HG02571 (cell line): ENCODE results near the gene RNF225.
A peak's percentile ranks its signal among the peaks of the same experiment; 100 is the strongest.
"Not testable (repeated sequence)": the region's sequence is repeated elsewhere in the genome, so short reads cannot be mapped to it uniquely, and the experiment has no call there.

Experiments
- ATAC-seq: cut with Tn5 transposase; IDR thresholded peaks from one replicate; pipeline ENCODE4 v1.9.1; 2021; ENCODE audit warnings: mild to moderate bottlenecking, moderate library complexity; ENCODE audit not compliant: unreplicated experiment

The RNF225 gene

DNA sequence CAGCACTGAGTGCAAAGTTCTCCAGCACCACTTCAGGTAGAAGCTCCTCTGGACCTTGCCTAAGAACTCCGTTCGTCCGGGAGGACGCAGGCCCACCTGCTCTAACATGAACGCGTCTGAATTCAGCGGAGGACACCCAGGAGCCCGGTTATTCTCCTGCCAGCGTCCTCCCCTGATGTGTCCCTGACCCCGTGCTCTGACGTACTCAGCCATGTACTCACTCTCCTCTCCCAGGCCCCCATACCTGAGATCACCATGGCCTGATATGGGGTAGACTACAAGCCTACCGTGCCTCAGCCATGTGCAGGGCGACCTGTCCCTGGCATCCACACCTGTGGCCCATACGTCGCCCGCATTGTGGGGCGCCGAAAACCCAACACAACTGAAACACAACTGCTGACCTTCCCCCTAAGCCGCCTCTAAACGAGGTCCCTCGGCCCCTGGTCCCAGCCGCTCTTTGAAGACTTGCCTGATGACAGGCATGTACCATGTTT is 12.2 kb downstream of the RNF225 start:
- no peak for ATAC-seq

DNA sequence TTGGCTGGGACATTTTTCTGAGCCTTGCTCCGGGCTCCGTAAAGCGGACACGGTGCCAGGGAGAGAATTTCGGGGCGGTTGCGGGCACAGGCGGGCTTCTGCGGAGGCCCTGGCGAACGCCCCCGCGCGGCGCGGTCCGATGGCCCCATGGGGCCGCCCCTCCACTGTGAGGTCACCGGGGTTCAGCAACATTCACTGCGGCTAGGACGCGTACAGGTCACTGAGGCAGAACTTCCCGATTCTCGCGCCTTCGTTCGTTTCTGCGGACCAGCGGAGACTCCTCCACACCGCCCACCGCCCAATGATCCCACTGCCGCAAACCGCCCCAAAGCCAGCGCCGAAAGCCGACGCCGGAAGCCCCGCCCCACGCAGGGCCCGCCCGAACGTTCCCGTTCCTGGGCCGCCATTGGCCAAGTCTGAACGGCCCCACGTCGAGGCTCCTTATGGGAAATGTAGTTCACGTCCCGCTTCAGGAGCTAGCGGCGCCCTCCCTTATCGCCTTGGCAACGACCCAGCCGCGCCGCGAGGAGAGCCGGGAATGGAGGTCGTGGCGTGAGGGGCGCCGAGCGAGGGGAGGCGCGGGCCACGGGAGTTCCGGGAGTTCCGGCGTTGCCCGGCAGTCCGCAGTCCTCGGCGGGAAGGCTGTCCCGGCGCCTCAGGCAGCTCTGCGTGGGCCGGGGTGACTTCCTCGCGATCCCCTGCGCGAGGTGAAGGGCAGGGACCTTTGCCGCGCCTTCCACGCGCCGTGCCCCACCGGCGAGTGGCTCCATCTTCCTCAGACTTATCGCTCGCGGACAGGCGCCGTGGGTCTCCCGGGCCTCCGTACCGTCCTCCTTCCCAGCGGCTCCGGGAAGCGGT is 12.9 kb downstream of the RNF225 start, which contains the start of gene ZNF584:
ZNF584 (plus strand) TSS at position 498 of the 858 bp plus-strand sequence. CDS start 499 bp downstream, outside the sequence.
- ATAC-seq: peak; percentile 83

DNA sequence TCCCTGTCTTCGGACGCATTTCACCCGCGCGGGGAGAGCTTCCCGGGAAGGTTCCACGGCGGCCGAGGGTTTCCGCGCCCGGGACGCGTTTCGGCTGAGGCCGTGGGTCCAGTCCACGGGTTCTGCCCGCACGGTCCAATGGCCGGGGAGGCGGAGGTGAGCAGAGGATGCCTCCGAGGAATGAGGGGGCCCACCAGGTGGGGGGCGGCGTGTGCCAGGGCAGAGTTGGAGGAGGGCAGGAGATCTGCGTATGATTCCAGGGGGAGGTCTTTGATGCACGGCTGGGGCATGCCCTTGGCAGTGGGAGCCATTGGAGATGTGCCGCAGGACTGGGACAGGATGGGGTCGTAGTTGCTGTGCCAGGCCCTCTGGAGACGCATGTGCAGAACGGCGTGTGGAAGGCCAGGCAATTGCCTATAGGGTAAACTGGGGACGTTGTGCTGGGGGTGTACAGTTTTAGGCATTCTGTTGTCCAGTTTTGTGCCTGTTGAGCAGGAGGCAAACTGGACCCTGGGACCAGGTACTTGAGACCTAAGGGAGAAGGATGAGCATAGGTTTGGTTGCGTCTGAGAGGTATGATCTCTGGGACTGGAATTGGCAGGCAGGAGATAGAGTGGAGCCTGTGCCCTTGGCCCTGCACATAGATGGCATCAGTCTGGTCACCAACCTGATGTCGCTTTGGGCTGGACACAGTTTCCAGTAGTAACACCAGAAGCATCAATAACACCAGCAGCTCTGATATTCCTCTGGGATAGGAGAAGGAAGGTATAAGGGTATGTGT is 13.7 kb downstream of the RNF225 start:
- peak; percentile 10 for ATAC-seq

DNA sequence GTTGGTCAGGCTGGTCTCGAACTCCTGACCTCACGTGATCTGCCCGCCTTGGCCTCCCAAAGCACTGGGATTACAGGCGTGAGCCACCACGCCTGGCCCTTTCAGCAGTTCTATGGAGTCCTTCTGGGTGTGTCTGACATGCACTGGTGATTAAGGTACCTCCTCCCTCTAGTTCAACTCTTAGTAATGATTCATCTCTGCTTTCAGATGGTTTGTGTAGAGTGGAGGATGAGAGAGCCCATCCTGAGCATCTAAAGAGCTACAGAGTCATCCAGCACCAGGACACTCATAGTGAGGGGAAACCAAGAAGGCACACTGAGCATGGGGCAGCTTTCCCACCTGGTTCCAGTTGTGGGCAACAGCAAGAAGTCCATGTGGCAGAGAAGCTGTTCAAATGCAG is 21.1 kb downstream of the RNF225 start:
- no peak for ATAC-seq

DNA sequence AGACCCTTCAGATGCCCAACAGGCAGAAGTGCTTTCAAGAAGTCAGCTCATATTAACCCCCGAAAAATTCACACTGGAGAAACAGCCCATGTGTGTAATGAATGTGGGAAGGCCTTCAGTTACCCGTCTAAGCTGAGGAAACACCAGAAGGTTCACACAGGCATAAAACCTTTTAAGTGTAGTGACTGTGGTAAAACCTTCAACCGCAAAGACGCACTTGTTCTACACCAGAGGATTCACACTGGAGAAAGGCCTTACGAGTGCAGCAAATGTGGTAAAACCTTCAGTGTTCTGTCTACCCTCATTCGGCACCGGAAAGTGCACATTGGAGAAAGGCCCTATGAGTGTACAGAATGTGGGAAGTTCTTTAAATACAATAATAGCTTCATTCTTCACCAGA is 21.6 kb downstream of the RNF225 start:
- ATAC-seq: no peak

DNA sequence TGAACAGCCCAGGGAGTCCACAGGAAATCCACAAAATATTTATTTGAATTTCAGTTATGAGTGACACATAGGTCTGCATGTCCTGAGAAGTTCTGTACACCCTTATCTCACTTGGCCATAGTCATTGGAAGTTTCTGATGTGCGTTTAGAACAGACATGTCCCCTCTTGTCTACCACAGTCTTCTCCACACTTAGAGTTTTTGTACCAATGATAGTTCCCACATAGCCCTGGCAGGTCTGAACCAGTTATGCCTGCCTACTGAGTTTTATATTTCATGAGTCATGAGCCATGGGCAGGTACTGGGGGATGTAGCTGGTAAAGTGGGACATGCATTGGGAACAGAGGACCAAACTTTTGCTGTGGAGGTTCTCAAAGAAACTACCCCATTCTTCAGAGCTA is 33.2 kb downstream of the RNF225 start:
- no peak for ATAC-seq

DNA sequence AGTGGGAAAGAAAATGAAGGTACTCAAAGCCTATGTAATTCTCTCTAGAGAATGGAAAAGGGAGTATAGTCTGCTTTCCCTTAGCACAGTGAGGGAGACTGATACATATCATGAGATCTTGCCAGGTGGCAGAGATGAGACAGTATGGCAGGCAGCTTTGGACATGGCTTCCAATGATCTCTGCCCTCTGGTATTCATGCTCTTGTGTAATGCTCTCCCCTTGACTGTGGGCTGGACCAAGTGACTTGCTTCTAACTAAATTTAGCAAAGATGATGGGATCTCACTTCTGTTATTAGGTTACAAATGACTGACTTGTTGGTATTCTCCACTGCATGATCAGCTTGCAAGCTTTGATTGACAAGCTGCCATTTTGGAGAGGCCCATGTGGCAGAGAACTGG is 34.3 kb downstream of the RNF225 start:
- ATAC-seq: no peak

DNA sequence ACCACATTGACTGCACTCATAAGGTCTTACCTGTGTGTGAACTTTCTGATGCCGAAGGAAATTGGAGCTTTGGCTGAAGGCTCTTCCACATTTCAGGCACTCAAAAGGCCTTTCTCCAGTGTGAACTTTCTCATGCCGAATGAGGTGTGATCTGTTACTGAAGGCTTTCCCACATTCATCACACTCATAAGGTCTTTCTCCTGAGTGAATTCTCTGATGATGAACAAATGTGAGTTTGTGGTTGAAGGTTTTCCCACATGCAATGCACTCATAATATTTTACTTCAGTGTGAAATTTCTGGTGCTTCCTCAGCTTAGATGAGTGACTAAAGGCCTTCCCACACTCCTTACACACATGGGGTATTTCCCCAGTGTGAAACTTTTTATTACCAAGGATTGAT is 38.8 kb downstream of the RNF225 start:
- no peak for ATAC-seq

DNA sequence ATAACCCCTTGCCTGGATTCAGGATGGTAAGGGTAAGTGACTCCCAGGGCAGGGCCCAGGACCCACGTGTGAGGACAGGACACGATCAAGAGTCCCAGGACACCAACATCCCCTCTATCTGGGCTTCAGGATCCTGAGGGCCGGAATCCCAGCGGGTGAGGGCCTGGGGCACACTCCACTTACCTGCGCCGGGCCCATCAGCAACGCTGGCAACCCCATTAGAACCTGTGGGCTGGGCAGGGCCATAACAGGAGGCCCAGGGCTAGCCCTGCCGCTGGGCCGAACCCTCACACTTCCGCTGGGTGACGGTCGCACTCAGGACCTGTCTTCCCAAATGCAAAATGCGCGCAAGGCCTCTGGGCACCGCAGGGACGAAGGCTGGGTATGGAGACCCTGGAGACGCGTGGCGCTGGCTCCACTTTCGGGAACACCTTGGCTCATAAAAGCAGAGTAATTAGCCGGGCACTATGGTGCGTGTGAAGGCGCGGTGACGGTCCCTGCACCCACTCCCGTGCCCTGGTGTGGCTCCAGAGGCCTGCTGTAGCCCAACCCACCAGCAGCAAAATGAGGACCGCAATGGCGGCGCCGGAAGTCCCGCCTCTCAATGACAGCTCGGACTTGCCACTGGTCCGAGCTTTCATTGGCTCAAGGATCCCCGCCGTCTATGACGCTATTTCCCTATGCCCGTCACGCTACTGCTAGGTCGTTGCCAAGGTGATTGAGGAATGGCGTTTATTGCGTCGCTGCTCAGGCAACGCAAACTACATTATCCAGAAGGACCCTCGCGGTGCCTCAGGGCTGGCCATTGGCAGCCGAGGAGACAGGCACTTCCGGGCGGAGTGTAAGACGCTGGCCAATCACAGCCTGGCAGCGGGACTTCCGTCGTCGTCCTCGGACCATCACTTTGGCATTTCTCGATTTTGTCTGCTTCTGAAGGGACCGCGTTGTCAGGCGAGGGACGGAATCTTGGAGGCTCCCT is 44.4 kb downstream of the RNF225 start, which contains the start of gene ZNF132:
ZNF132 (minus strand) TSS at position 578 of the 979 bp plus-strand sequence; CDS start at position 246, 332 bp downstream.
- peak; percentile 91 for ATAC-seq

DNA sequence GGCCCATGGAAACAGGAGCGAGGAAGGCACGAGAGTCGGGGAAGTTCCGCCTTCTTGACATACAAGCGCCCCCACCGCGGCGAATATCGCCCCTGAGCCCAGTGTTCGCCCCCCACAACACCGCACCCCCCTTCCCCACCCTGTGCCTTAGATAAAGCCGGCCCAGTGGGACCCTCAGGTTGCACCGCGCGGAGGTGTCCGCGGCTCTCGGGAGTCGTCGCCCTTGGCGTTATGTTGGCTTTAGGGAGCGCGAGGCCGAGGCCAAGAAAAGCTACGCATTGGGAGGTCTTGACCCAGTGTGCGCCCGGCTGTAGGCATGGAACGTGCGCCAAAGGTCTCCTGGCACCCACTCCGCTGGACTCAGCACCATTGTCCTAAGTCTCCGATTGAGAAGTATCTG is 45.1 kb downstream of the RNF225 start:
- no peak for ATAC-seq

DNA sequence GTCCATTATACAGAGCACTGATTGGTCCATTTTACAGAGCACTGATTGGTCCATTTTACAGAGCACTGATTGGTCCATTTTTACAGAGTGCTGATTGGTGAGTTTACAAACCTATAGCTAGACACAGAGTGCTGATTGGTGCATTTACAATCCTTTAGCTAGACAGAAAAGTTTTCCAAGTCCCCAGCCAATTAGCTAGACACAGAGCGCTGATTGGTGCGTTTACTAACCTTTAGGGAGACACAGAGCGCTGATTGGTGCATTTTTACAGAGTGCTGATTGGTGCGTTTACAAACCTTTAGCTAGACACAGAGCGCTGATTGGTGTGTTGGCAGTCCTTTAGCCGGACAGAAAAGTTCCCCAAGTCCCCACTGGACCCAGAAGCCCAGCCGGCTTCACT is 47.5 kb downstream of the RNF225 start:
- ATAC-seq: not testable (repeated sequence)
